ENCODE results near the gene GSG1.

Gene GSG1

GRCh38 chr12:13133886-13134285 lies 30.4 kb upstream of the GSG1 start:
- H3K9me3 Mint-ChIP-seq: no peaks in the 10 kb centered on the region
- no peaks in the 10 kb centered on the region for H3K36me3 Mint-ChIP-seq (ENCODE audit: insufficient read depth)
- ATAC-seq (replicated peaks; ENCODE audit: extremely low read depth, poor library complexity, severe bottlenecking) (no peak), DNase-seq (ENCODE audit: low spot score in 2 of 2) (no peak)
- no peak overlapping the region for H3K4me3 Mint-ChIP-seq
- no peak overlapping the region for H3K27ac Mint-ChIP-seq (ENCODE audit: low read depth)
- H3K4me1 Mint-ChIP-seq: no peaks in the 10 kb centered on the region
- peaks cover 50% of the 10 kb centered on the region for H3K27me3 Mint-ChIP-seq

GRCh38 chr12:13130981-13131380 lies 27.5 kb upstream of the GSG1 start:
- Mint-ChIP-seq H3K4me3 (no peak overlapping the region), H3K9me3 (no peaks in the 10 kb centered on the region), H3K4me1 (no peaks in the 10 kb centered on the region), H3K27me3 (peaks cover 60% of the 10 kb centered on the region), H3K36me3 (ENCODE audit: insufficient read depth) (no peaks in the 10 kb centered on the region), H3K27ac (ENCODE audit: low read depth) (no peak overlapping the region)
- ATAC-seq (replicated peaks; ENCODE audit: extremely low read depth, poor library complexity, severe bottlenecking) (no peak), DNase-seq (ENCODE audit: low spot score in 2 of 2) (no peak)

GRCh38 chr12:13128291-13128965 lies 25.0 kb upstream of the GSG1 start:
- H3K9me3 Mint-ChIP-seq: no peaks in the 10 kb centered on the region
- no peak overlapping the region for H3K27ac Mint-ChIP-seq (ENCODE audit: low read depth)
- ATAC-seq (replicated peaks; ENCODE audit: extremely low read depth, poor library complexity, severe bottlenecking): no peak
- no peak for DNase-seq (ENCODE audit: low spot score in 2 of 2)
- peaks cover 45% of the 10 kb centered on the region for H3K27me3 Mint-ChIP-seq
- no peaks in the 10 kb centered on the region for H3K36me3 Mint-ChIP-seq (ENCODE audit: insufficient read depth)
- no peaks in the 10 kb centered on the region for H3K4me1 Mint-ChIP-seq
- H3K4me3 Mint-ChIP-seq: no peak overlapping the region

- Mint-ChIP-seq H3K4me3 (no peak overlapping the region), H3K4me1 (no peaks in the 10 kb centered on the region), H3K9me3 (no peaks in the 10 kb centered on the region), H3K27me3 (peaks cover 42% of the 10 kb centered on the region), H3K27ac (ENCODE audit: low read depth) (no peak overlapping the region), H3K36me3 (ENCODE audit: insufficient read depth) (no peaks in the 10 kb centered on the region)
- ATAC-seq (replicated peaks; ENCODE audit: extremely low read depth, poor library complexity, severe bottlenecking): no peak
- DNase-seq (ENCODE audit: low spot score in 2 of 2): no peak
Observed at GRCh38 chr12:13127444-13127843, 24.0 kb upstream of the GSG1 start.

- no peak overlapping the region for H3K27ac Mint-ChIP-seq (ENCODE audit: low read depth)
- no peak for DNase-seq (ENCODE audit: low spot score in 2 of 2)
- no peaks in the 10 kb centered on the region for H3K36me3 Mint-ChIP-seq (ENCODE audit: insufficient read depth)
- H3K4me3 Mint-ChIP-seq: no peak overlapping the region
- peaks cover 33% of the 10 kb centered on the region for H3K27me3 Mint-ChIP-seq
- no peaks in the 10 kb centered on the region for H3K9me3 Mint-ChIP-seq
- H3K4me1 Mint-ChIP-seq: no peaks in the 10 kb centered on the region
- no peak for ATAC-seq (replicated peaks; ENCODE audit: extremely low read depth, poor library complexity, severe bottlenecking)
Observed at GRCh38 chr12:13126494-13126893, 23.0 kb upstream of the GSG1 start.

GRCh38 chr12:13125996-13126395 lies 22.5 kb upstream of the GSG1 start:
- Mint-ChIP-seq H3K36me3 (ENCODE audit: insufficient read depth) (no peaks in the 10 kb centered on the region), H3K27ac (ENCODE audit: low read depth) (no peak overlapping the region), H3K4me1 (no peaks in the 10 kb centered on the region), H3K9me3 (no peaks in the 10 kb centered on the region), H3K27me3 (peaks cover 28% of the 10 kb centered on the region), H3K4me3 (no peak overlapping the region)
- ATAC-seq (replicated peaks; ENCODE audit: extremely low read depth, poor library complexity, severe bottlenecking) (no peak), DNase-seq (ENCODE audit: low spot score in 2 of 2) (no peak)

GRCh38 chr12:13124656-13125505 lies 21.4 kb upstream of the GSG1 start:
- DNase-seq (ENCODE audit: low spot score in 2 of 2) (no peak), ATAC-seq (replicated peaks; ENCODE audit: extremely low read depth, poor library complexity, severe bottlenecking) (no peak)
- no peaks in the 10 kb centered on the region for H3K36me3 Mint-ChIP-seq (ENCODE audit: insufficient read depth)
- no peaks in the 10 kb centered on the region for H3K4me1 Mint-ChIP-seq
- H3K27ac Mint-ChIP-seq (ENCODE audit: low read depth): no peak overlapping the region
- no peaks in the 10 kb centered on the region for H3K9me3 Mint-ChIP-seq
- no peak overlapping the region for H3K4me3 Mint-ChIP-seq
- H3K27me3 Mint-ChIP-seq: peaks cover 17% of the 10 kb centered on the region

GRCh38 chr12:13121568-13121967 lies 18.1 kb upstream of the GSG1 start:
- DNase-seq (ENCODE audit: low spot score in 2 of 2): no peak
- Mint-ChIP-seq H3K27ac (ENCODE audit: low read depth) (no peak overlapping the region), H3K4me3 (no peak overlapping the region), H3K36me3 (ENCODE audit: insufficient read depth) (no peaks in the 10 kb centered on the region), H3K4me1 (no peaks in the 10 kb centered on the region), H3K9me3 (no peaks in the 10 kb centered on the region), H3K27me3 (peaks cover 8% of the 10 kb centered on the region)
- no peak for ATAC-seq (replicated peaks; ENCODE audit: extremely low read depth, poor library complexity, severe bottlenecking)

- ATAC-seq (replicated peaks; ENCODE audit: extremely low read depth, poor library complexity, severe bottlenecking) (no peak), DNase-seq (ENCODE audit: low spot score in 2 of 2) (no peak)
- Mint-ChIP-seq H3K9me3 (no peaks in the 10 kb centered on the region), H3K4me3 (no peak overlapping the region), H3K4me1 (peaks cover 3% of the 10 kb centered on the region), H3K27me3 (peaks cover 20% of the 10 kb centered on the region), H3K27ac (ENCODE audit: low read depth) (no peak overlapping the region), H3K36me3 (ENCODE audit: insufficient read depth) (no peaks in the 10 kb centered on the region)
Observed at GRCh38 chr12:13120413-13120812, 16.9 kb upstream of the GSG1 start.

GRCh38 chr12:13119826-13120225 lies 16.4 kb upstream of the GSG1 start:
- no peak for ATAC-seq (replicated peaks; ENCODE audit: extremely low read depth, poor library complexity, severe bottlenecking)
- Mint-ChIP-seq H3K4me1 (peaks cover 3% of the 10 kb centered on the region), H3K4me3 (no peak overlapping the region), H3K36me3 (ENCODE audit: insufficient read depth) (no peaks in the 10 kb centered on the region), H3K27me3 (peaks cover 25% of the 10 kb centered on the region), H3K27ac (ENCODE audit: low read depth) (no peak overlapping the region), H3K9me3 (no peaks in the 10 kb centered on the region)
- no peak for DNase-seq (ENCODE audit: low spot score in 2 of 2)

- Mint-ChIP-seq H3K36me3 (ENCODE audit: insufficient read depth) (no peaks in the 10 kb centered on the region), H3K4me1 (peaks cover 3% of the 10 kb centered on the region), H3K27me3 (peaks cover 53% of the 10 kb centered on the region), H3K9me3 (no peaks in the 10 kb centered on the region), H3K27ac (ENCODE audit: low read depth) (no peak overlapping the region), H3K4me3 (no peak overlapping the region)
- ATAC-seq (replicated peaks; ENCODE audit: extremely low read depth, poor library complexity, severe bottlenecking) (no peak), DNase-seq (ENCODE audit: low spot score in 2 of 2) (no peak)
Observed at GRCh38 chr12:13117029-13117428, 13.6 kb upstream of the GSG1 start.

- Mint-ChIP-seq H3K4me1 (peaks cover 3% of the 10 kb centered on the region), H3K9me3 (no peaks in the 10 kb centered on the region), H3K27me3 (peaks cover 61% of the 10 kb centered on the region), H3K4me3 (no peak overlapping the region), H3K27ac (ENCODE audit: low read depth) (no peak overlapping the region), H3K36me3 (ENCODE audit: insufficient read depth) (no peaks in the 10 kb centered on the region)
- DNase-seq (ENCODE audit: low spot score in 2 of 2) (no peak), ATAC-seq (replicated peaks; ENCODE audit: extremely low read depth, poor library complexity, severe bottlenecking) (no peak)
Observed at GRCh38 chr12:13116259-13116658, 12.8 kb upstream of the GSG1 start.
